Putamen (tissue), 1 donor: Measurements from ENCODE around the gene CLDN12.

Experiments used
- DNase-seq: peaks from one replicate; pipeline ENCODE4 v3.0.0-alpha.2; 2016; ENCODE audit warnings: low spot score

The CLDN12 gene

GRCh38 chr7:90403174-90404113 is at the start of gene CLDN12:
Gene CLDN12 (plus strand): TSS chr7:90403461. CDS start chr7:90412677, 9,216 bp downstream.
- DNase-seq: peak; percentile 89

GRCh38 chr7:90383422-90383821 is 19.8 kb upstream of the CLDN12 start:
- no peak for DNase-seq

GRCh38 chr7:90383861-90384260 is 19.4 kb upstream of the CLDN12 start:
- DNase-seq: no peak

- DNase-seq: no peak
Measured at GRCh38 chr7:90384433-90384832, 18.8 kb upstream of the CLDN12 start.

- no peak for DNase-seq
Measured at GRCh38 chr7:90387470-90388240, 15.6 kb upstream of the CLDN12 start.

GRCh38 chr7:90390926-90391325 is 12.3 kb upstream of the CLDN12 start:
- DNase-seq: no peak

- no peak for DNase-seq
Measured at GRCh38 chr7:90391488-90391887, 11.8 kb upstream of the CLDN12 start.

- no peak for DNase-seq
Measured at GRCh38 chr7:90396420-90396819, 6.8 kb upstream of the CLDN12 start.

GRCh38 chr7:90401989-90402388 is 1.3 kb upstream of the CLDN12 start:
- DNase-seq: no peak

- DNase-seq: no peak
Measured at GRCh38 chr7:90402785-90403173, 482 bp upstream of the CLDN12 start.

- DNase-seq: no peak
Measured at GRCh38 chr7:90404777-90405176, 1.5 kb downstream of the CLDN12 start.

GRCh38 chr7:90407484-90407821 is 4.2 kb downstream of the CLDN12 start:
- DNase-seq: peak; percentile 76

- no peak for DNase-seq
Measured at GRCh38 chr7:90408142-90408541, 4.9 kb downstream of the CLDN12 start.

- no peak for DNase-seq
Measured at GRCh38 chr7:90409667-90410066, 6.4 kb downstream of the CLDN12 start.

GRCh38 chr7:90411510-90411909 is 8.2 kb downstream of the CLDN12 start:
- DNase-seq: no peak

- no peak for DNase-seq
Measured at GRCh38 chr7:90412458-90413184, 9.4 kb downstream of the CLDN12 start.

- DNase-seq: no peak
Measured at GRCh38 chr7:90413185-90413528, 9.9 kb downstream of the CLDN12 start.

GRCh38 chr7:90421651-90422050 is 18.4 kb downstream of the CLDN12 start:
- no peak for DNase-seq

GRCh38 chr7:90424720-90425119 is 21.5 kb downstream of the CLDN12 start:
- DNase-seq: no peak

GRCh38 chr7:90425376-90425775 is 22.1 kb downstream of the CLDN12 start:
- DNase-seq: no peak

GRCh38 chr7:90430614-90431460 is 27.6 kb downstream of the CLDN12 start:
- DNase-seq: no peak

- DNase-seq: no peak
Measured at GRCh38 chr7:90432752-90433151, 29.5 kb downstream of the CLDN12 start.
